ENCODE data around the gene FLVCR2. TPM values are rescaled to one million over a fixed set of nuclear protein-coding genes. Genes with fewer than 3 reads are reported as not detected.
A peak's percentile ranks its signal among the peaks of the same experiment; 100 is the strongest.

Gene FLVCR2
- total and polyA plus RNA-seq, 2 donors (not counting 1 experiment from before 2014, with no cell fraction given) = 0.31 to 1.6 TPM

DNA sequence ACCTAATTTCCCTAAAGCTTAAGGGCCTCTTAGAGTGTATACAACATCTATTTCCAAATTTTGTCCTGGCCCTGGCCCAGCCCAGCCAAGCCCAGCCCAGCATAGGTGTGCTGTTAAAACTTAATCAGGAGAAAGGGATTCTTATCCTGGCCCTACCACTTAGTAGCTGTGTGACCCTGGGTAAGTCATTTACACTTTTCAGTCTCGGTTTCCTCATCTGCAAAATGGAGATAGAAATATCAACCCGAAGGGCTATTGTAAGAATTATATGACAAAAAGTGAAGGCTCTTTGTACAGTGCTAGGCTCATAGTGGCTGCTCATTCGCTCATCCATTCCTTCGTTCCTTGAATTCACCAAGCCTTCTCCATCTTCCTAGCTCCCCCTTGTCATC, 81.8 kb downstream of the FLVCR2 start:
- H3K9me3 ChIP-seq (ENCODE audit: control extremely low read depth in 1 of 3, control insufficient read depth in 2 of 3, insufficient read depth in 1 of 3, low read length in 2 of 3) = no peaks in the 10 kb centered on the region
- intact Hi-C loops (cut with micrococcal nuclease) = loop anchor here (2.0 to 5.0 kb wide), 3 partner anchors 138 to 1167 kb away; partner anchors contain the start of genes BATF, IFT43, ISCA2 and NPC2
- ChIA-PET POLR2A (interaction anchor here (0.6 to 1.5 kb wide), 2 partner anchors 81 to 389 kb away, joined by 4 to 5 read pairs; partner anchors contain the start of gene FLVCR2), CTCF (interaction anchor here (0.8 to 13.9 kb wide), 6 partner anchors 9 to 322 kb away, joined by 3 to 447 read pairs (median 3); partner anchors contain the start of genes FLVCR2 and TGFB3)
- Mint-ChIP-seq H3K4me3 (peak overlapping the region; percentile 95), H3K27me3 (no peaks in the 10 kb centered on the region), H3K9me3 (ENCODE audit: insufficient read depth) (no peaks in the 10 kb centered on the region), H3K27ac (peak overlapping the region; percentile 96), H3K4me1 (peaks cover 27% of the 10 kb centered on the region)
- DNase-seq (no peak), ATAC-seq (ENCODE audit: low read depth) (no peak)
- H2AFZ ChIP-seq (ENCODE audit: insufficient read depth, low read depth, low read length, poor library complexity, severe bottlenecking) = peak overlapping the region; percentile 99
- no peaks in the 10 kb centered on the region for H3K79me2 ChIP-seq (ENCODE audit: control insufficient read depth, insufficient read depth, low read length)
- H3K4me2 ChIP-seq (replicated peaks; ENCODE audit: low read depth, low read length, poor library complexity, severe bottlenecking) = peak overlapping the region; percentile 89
- peak overlapping the region; percentile 80 to 96 for H3K27ac ChIP-seq (ENCODE audit: low read length in 2 of 2)
- WGBS (ENCODE audit: insufficient coverage) = 7% methylated on average over 2 of the region's 4 CpGs
- H3K9ac ChIP-seq (ENCODE audit: low read length) = peak overlapping the region; percentile 97
- peaks cover 14 to 15% of the 10 kb centered on the region in 2 donors for H3K4me1 ChIP-seq (ENCODE audit: control insufficient read depth in 2 of 2, insufficient read depth in 2 of 2, low read length in 2 of 2)
- H4K20me1 ChIP-seq (ENCODE audit: control insufficient read depth, insufficient read depth, low read length, poor library complexity, severe bottlenecking) = no peaks in the 10 kb centered on the region
- peaks cover 4 to 22% of the 10 kb centered on the region in 2 experiments for H3K36me3 ChIP-seq (replicated peaks in 1 of 2; ENCODE audit: control extremely low read depth in 1 of 2, control insufficient read depth in 1 of 2, extremely low read depth in 1 of 2, insufficient read depth in 2 of 2, low read length in 1 of 2)
- no peak for TF ChIP-seq EZH2 (IDR thresholded peaks at IDR 0.05; ENCODE audit: borderline replicate concordance, insufficient read depth, low read depth, low read length, poor library complexity, severe bottlenecking)
- TF ChIP-seq, protein P1, sequence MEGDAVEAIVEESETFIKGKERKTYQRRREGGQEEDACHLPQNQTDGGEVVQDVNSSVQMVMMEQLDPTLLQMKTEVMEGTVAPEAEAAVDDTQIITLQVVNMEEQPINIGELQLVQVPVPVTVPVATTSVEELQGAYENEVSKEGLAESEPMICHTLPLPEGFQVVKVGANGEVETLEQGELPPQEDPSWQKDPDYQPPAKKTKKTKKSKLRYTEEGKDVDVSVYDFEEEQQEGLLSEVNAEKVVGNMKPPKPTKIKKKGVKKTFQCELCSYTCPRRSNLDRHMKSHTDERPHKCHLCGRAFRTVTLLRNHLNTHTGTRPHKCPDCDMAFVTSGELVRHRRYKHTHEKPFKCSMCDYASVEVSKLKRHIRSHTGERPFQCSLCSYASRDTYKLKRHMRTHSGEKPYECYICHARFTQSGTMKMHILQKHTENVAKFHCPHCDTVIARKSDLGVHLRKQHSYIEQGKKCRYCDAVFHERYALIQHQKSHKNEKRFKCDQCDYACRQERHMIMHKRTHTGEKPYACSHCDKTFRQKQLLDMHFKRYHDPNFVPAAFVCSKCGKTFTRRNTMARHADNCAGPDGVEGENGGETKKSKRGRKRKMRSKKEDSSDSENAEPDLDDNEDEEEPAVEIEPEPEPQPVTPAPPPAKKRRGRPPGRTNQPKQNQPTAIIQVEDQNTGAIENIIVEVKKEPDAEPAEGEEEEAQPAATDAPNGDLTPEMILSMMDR (IDR thresholded peaks at IDR 0.05) = no peak
- peak overlapping the region; percentile 73 to 95 (median 85) for H3K4me3 ChIP-seq (ENCODE audit: control extremely low read depth in 1 of 5, extremely low read depth in 1 of 5, insufficient read depth in 1 of 5, low read depth in 2 of 5, low read length in 4 of 5)
- H3K27me3 ChIP-seq (replicated peaks in 1 of 4; ENCODE audit: control extremely low read depth in 1 of 4, control insufficient read depth in 3 of 4, insufficient read depth in 4 of 4, low read length in 3 of 4) = no peaks in the 10 kb centered on the region
